Daoy (cell line): ENCODE results near the gene E2F2. TPM values are rescaled to one million over a fixed set of nuclear protein-coding genes. Genes with fewer than 3 reads are reported as not detected.
A peak's percentile ranks its signal among the peaks of the same experiment; 100 is the strongest.

ENCODE experiments used
- DNase-seq: peaks from one replicate; pipeline ENCODE4 v3.0.0-alpha.2; 2015; ENCODE audit warnings: low read depth
- total RNA-seq: library from RNA; depleted of rRNA; stranded (reverse); fragments of >200 nt; shearing (Covaris generic); gene quantifications from 2 replicates; pipeline ENCODE4 v1.2.3, GENCODE V29; 2014; rRNA removed

Gene E2F2, protein sequence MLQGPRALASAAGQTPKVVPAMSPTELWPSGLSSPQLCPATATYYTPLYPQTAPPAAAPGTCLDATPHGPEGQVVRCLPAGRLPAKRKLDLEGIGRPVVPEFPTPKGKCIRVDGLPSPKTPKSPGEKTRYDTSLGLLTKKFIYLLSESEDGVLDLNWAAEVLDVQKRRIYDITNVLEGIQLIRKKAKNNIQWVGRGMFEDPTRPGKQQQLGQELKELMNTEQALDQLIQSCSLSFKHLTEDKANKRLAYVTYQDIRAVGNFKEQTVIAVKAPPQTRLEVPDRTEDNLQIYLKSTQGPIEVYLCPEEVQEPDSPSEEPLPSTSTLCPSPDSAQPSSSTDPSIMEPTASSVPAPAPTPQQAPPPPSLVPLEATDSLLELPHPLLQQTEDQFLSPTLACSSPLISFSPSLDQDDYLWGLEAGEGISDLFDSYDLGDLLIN
- total RNA-seq: 9.9 and 37.1 TPM in 2 replicates

DNA sequence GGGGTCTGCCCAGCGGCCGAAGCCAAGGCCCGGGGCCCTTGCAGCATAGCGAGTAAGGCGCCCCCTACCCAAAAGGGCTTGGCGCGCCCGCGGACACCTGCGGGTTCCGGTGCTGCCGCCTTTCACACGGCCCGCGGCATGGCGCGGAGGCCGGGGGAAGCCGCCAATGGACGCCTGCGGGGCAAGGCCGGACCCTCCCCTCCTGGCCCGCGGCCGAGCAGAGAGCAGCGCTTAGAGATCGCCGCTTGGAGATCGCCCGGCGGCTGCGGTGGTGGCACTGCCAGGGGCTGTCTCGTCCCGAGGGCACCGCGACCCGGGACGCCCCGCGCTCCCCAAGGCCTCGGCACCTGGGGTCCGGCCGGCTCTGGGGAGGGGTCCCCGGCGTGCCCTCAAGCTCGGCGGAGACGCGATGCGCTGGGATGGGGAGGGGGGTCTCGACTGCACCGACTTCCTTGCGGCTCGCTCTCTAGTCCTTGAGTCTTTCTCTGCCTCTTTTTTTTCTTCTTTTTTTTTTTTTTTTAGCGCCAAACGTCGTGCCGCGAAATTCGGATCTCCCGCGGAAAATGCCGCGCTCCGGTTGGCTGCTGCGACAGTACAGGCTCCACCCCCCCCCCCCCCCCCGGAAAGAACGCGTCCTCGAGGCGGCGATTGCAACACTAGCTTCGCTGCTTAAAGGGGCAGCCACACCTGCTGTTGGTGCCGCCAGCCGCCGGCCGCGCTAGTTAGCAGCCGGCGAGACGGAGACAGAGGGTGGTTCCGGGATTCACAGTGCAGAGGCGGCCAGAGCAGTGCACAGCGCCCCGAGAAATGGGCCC is at the start of gene E2F2:
E2F2 (minus strand) TSS at position 487 of the 815 bp plus-strand sequence; CDS start at position 47, 440 bp downstream.
- DNase-seq: peak; percentile 89

- DNase-seq: no peak
Observed at GRCh38 chr1:23578997-23579363, 47.9 kb upstream of the E2F2 start.

- DNase-seq: no peak
Observed at GRCh38 chr1:23578311-23578996, 47.4 kb upstream of the E2F2 start.

- peak; percentile 84 for DNase-seq
Observed at GRCh38 chr1:23577056-23578004, 46.3 kb upstream of the E2F2 start.

GRCh38 chr1:23576338-23577055 is 45.5 kb upstream of the E2F2 start:
- DNase-seq: no peak

DNA sequence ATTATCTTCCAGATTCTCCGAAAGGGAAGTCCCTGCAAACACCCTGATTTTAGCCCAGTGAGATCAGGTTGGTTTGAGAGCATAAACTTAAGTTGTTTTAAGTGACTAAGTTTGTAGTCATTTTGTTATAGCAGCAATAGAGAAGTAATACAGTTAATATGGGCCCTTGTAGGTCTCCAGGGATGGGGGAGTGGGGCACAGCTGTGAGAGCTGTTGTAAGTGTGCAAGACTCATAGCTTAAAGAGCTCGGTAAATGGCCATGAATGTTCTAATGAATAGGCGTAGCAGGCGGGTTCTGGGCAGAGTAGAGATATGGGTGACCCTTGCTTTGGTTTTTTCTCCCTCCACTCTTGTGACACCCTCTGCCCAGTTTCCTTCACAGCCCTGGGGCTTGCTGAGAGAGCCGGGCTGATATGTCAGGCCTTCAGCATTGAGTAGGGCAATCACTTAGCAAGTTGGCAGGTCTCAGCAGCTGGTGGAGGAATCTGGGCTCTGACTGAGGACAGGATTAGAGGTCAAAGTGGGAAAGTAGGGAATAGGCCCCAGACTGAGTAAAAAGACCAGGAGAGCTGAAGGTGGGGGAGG is 44.3 kb upstream of the E2F2 start:
- DNase-seq: no peak

- no peak for DNase-seq
Observed at GRCh38 chr1:23574265-23574754, 43.3 kb upstream of the E2F2 start.

DNA sequence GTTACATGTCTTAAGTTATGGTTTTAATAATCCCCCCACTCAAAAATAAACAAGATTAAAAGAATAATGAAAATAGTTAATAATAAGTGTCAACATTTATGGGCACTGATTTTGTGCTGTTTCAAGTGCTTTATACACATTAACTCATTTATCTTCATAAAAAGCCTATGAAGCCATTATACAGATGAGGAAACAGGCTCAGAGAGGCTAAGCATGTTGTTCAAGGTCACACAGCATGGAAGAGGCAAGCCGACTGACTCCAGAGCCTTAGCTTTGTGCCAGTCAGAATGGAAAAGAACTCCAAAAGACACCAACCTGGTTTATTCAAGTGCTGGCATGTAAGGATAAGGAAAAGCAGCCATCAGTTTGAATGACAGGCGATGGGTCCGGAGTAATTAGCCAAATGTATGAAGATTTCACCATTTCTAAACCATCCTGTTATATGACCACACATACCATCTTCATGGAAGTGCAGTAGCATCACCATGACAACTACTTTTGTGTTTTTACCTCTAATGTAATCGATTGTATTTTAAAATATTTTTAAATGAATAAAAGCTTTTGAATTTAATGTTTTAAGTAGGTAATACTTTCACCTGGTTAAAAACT is 42.6 kb upstream of the E2F2 start:
- DNase-seq: no peak

- DNase-seq: no peak
Observed at GRCh38 chr1:23571465-23571864, 40.4 kb upstream of the E2F2 start.

GRCh38 chr1:23570001-23570691 is 39.1 kb upstream of the E2F2 start:
- no peak for DNase-seq

DNA sequence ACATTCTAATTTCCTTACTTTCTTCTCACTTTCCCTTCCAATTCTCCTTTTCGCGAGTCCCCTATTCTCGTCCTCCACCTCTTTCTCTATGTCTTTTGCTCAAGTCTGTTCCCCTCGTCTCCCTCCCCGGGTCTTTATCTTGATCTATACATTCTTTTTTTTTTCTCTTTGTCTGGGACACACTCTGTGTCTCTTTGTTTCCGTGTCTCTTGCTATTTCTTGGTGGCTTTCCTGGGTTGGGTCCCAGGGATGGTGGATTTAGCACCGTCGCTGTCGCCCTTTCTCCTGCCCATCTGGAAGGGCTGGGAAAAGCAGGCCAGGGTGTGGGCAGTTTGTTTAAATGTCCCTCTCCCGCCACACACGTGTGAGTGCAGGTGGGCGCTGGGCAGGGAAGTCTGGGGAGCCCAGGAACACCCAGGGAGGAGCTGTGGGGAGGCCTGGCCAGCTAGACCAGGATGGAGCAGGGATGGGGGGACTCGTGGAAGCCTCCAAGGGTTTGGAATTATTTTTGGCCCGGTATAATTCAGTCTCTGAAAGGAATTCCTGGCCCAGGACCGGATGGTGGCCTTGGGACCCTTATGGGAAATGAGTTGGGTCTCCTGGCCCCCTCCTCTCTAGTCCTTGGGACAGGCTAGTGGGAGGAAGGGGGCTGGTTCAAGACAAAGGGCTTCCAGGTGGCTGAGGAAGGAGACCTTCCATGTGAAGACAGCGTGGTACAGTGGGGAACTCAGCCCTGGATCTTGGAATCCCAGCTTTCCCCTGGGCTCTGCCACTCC is 37.8 kb upstream of the E2F2 start:
- DNase-seq: no peak

GRCh38 chr1:23567996-23568607 is 37.1 kb upstream of the E2F2 start:
- no peak for DNase-seq

DNA sequence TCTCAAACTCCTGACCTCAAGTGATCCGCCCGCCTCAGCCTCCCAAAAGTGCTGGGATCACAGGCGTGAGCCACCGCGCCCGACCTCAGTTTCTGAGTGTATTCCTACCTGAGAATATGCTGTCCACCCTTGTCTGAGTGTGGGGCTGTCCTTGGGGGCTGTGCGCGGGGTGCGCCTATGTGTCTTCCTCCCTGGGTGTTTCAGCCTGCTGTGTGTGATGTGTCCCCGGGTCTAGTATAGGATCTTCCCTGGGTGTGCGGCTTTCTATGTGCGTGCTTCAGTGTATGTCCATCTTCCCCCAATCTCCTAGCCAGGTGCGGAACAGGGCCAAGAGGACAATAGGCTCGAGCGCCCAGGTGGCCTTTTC is 36.6 kb upstream of the E2F2 start:
- no peak for DNase-seq

DNA sequence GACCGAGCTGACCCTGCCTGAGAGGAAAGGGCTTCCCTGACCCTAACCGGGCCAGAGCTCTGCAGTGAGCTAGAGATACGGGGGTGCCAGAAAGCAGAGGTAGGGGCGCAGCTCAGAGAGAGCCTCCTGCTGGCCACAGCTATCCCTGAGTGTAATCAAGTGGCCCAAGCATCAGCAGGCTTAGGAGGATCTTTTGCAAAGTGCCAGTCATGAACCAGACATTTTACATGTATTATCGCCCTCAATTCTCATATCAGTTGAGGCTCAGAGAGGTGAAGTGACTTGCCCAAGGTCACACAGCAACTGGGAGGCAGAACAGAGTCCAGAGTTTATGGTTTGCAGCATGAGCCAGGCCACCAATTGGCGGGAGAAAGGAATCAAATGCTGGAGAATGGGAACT is 35.3 kb upstream of the E2F2 start:
- no peak for DNase-seq

GRCh38 chr1:23565776-23566175 is 34.7 kb upstream of the E2F2 start:
- no peak for DNase-seq

- DNase-seq: no peak
Observed at GRCh38 chr1:23564529-23565122, 33.6 kb upstream of the E2F2 start.

DNA sequence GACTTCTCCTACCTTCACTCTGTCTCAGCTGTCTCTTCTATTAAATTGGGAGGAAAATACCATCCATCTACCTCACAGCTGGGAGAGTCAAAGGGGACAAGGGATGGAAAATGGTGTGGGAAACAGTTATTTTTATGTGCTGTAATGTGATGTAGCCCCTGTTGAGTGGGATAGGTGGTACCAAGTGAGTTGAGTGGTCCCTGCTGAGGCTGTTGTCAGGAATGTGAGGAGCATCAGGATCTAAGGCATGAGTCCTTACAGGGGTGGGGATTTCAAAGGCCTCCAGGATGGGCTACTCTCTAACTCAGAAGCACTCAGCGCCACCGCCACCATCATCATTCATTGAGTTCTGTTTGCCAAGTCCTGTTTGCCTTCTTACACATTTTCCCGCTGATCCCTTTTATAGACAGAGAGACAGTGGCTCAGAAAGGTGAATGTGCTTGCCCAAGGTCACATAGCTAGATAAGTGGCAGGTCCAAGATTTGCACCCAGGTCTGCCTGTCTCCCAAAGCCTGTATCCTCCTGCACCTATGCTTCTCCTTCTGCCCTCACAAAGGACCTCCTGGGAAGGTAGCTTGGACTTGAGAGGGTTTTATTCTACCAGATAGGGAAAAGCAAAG is 32.8 kb upstream of the E2F2 start:
- DNase-seq: no peak
